ENCODE measurements around the gene RAB6A.

Gene RAB6A

GRCh38 chr11:73652046-73652730 lies 108.7 kb downstream of the RAB6A start:
- DNase-seq = peak; percentile 44

GRCh38 chr11:73651661-73652045 lies 109.2 kb downstream of the RAB6A start:
- no peak for DNase-seq

- DNase-seq = no peak
Observed at GRCh38 chr11:73651252-73651651, 109.6 kb downstream of the RAB6A start.

GRCh38 chr11:73650400-73650799 lies 110.5 kb downstream of the RAB6A start:
- no peak for DNase-seq

GRCh38 chr11:73649206-73649605 lies 111.7 kb downstream of the RAB6A start:
- no peak for DNase-seq

DNA sequence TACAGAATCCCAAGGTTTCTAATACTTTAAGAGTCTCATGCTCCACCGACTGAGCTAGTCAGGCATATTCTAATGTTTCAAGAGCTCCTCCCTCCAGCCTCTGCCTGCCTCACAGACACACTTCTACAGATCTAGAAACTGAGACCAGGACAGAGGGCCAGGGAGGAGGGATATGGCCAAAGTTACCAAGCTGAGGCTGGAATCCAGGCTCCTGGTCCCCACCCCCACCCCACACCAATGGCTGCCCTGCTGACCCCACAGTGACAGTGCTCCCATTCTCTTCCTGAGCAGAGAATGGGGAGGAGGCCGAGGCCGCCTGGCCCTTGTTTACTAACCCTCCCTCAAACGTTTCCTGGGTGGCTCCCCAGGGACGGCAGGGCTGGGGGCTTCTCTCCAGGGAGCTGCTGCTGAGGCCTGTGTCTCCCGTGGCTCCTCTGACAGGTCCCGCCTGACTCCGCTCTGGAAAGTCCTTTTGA lies 112.3 kb downstream of the RAB6A start:
- DNase-seq = no peak

GRCh38 chr11:73648121-73648520 lies 112.8 kb downstream of the RAB6A start:
- DNase-seq = no peak

DNA sequence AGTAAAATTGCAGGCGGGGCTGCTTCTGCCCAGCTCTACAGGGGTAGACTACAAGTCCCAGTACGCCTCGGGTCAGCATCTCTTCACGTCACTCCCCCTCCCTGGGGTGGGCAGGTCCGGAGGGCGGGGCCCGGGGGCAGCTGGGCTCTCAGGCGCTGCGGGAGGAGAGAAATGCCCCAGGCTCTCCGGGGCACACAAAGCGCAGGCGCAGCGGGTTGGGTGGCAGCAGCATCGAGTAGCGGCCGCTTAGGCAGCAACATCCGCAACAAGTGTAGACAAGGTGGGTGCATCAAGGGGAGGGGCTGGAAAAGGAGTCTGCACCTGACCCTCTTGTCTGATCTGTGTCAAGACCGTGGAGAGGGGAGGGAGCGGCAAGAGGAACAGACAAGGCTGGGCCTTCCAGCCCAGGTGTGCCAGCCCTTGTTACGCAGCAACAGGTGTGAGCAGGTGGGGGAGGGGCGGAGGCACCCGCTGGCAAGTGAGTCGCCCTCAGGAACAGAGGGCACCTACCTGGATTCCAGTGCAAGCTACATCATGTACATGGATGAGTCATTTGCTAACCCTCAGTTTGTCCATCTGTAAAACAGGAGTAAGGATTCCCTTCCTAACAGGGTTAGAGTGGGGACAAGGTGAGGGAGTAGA lies 113.3 kb downstream of the RAB6A start:
- peak; percentile 95 for DNase-seq

GRCh38 chr11:73645972-73646631 lies 114.8 kb downstream of the RAB6A start, which contains the start of gene PLEKHB1:
Gene PLEKHB1 (plus strand): TSS chr11:73646581. CDS start chr11:73646609, 28 bp downstream.
- DNase-seq = no peak

GRCh38 chr11:73645121-73645969 lies 115.5 kb downstream of the RAB6A start:
- no peak for DNase-seq

DNA sequence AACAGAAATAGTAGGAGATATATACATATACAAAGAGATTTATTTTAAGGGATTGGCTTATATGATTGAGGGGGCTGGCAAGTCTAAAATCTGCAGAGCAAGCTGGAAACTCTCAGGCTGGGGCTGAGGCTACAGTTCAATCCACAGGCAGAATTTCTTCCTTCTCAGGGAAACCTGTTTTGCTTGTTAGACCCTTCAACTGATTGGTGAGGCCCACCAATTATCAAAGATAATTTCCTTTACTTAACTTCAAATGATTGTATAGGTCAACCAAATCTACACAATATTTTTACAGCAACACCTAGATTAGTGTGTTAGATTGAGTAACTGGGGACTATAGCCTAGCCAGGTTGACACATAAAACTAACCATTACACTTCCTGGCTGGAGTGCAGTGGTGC lies 119.2 kb downstream of the RAB6A start:
- DNase-seq = no peak

GRCh38 chr11:73640592-73640991 lies 120.3 kb downstream of the RAB6A start:
- no peak for DNase-seq

DNA sequence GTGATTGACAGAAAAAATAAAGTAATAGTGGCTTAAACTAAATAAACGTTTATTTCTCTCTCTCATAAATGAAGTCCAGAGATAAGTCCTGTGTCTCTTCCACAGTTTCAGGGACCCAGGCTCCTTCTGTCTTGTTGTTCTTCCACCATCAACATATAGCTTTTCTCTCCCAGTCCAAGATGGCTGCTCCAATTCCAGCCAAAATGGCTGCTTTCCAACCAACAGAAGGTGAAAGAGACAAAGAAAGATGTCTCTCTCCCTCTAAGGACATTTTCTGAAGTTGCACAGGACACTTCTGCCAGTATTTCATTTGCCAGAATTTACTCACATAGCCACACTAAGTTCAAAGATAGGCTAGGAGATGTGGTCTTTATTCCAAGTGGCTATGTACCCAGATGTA lies 123.9 kb downstream of the RAB6A start:
- no peak for DNase-seq

GRCh38 chr11:73636249-73636648 lies 124.6 kb downstream of the RAB6A start:
- no peak for DNase-seq

GRCh38 chr11:73635721-73636120 lies 125.2 kb downstream of the RAB6A start:
- DNase-seq = no peak

GRCh38 chr11:73633999-73634398 lies 126.9 kb downstream of the RAB6A start:
- no peak for DNase-seq

- DNase-seq = no peak
Observed at GRCh38 chr11:73632996-73633395, 127.9 kb downstream of the RAB6A start.

- DNase-seq = no peak
Observed at GRCh38 chr11:73629907-73630306, 131.0 kb downstream of the RAB6A start.

DNA sequence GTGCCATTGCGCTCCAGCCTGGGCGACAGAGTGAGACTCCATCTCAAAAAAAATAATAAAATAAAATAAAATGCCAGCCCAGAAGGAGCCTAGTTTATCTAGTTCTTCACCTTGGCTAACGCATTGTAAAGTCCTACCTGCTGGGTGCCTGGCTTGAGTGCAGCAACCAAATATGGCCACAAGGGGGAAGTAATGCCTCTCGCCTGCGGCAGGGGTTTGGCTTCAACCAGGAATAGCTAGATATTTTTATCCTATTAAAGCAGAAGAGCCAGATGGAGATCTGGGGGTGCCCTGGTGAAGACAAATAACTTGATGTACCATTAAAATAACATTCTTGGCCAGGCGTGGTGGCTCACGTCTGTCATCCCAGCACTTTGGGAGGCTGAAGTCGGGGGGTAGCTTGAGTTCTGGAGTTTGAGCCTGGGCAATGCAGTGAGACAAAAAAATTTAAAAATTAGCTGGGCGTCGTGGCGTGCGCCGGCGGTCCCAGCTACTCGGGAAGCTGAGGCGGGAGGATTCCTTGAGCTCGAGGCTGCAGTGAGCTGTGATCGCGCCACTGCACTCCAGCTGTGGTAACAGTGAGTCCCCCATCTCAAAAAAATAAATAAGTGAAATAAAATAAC lies 135.1 kb downstream of the RAB6A start:
- peak; percentile 86 for DNase-seq
